Endothelial cell of umbilical vein (primary cell): ENCODE results near the gene SOX8.

Source experiments
- CTCF ChIP-seq, 2 donors: IDR thresholded peaks; 1 replicate in 1 of 2; 2 replicates in 1 of 2; pipeline ENCODE4 v1.5.1; 2011; ENCODE audit warnings: low read length in 2 of 2, mild to moderate bottlenecking in 2 of 2, moderate library complexity in 2 of 2, control low read depth in 1 of 2, inconsistent platforms in 1 of 2, low read depth in 1 of 2; ENCODE audit not compliant: insufficient read depth in 1 of 2; ENCODE audit errors: extremely low read depth in 1 of 2
- MAX ChIP-seq: IDR thresholded peaks from 2 replicates; pipeline ENCODE4 v1.6.1; 2011; ENCODE audit not compliant: insufficient read depth, insufficient read length
- POLR2AphosphoS5 ChIP-seq: IDR thresholded peaks from 2 replicates; pipeline ENCODE4 v1.6.1; 2012; ENCODE audit warnings: low read depth, mild to moderate bottlenecking, control low read depth, low read length, moderate library complexity; ENCODE audit not compliant: insufficient read depth

- TF ChIP-seq MAX (no peak), POLR2AphosphoS5 (no peak), CTCF (IDR thresholded peaks at IDR 0.05; ENCODE audit: extremely low read depth in 1 of 2, insufficient read depth in 1 of 2, low read depth in 1 of 2, low read length in 2 of 2) (no peak)
Measured at GRCh38 chr16:1007284-1007850, 25.8 kb downstream of the SOX8 start.
